H1 (cell line): ENCODE data around the gene PTGDS. TPM values are rescaled to one million over a fixed set of nuclear protein-coding genes. Genes with fewer than 3 reads are reported as not detected.

ENCODE experiments used
- CTCF ChIA-PET: fragments of 300-600 bp; sonication (Branson Sonifier 250); formaldehyde crosslinking; loops from one replicate; lab custom pipeline; 2021; ENCODE audit not compliant: partially characterized antibody; lab: Charles Lee
- POLR2A ChIA-PET: fragments of 300-600 bp; sonication (Branson Sonifier 250); formaldehyde crosslinking; loops from one replicate; lab custom pipeline; 2021; ENCODE audit warnings: inconsistent platforms; ENCODE audit not compliant: partially characterized antibody; lab: Charles Lee
- DNase-seq, 2 experiments: peaks; one replicate each; pipeline versions ENCODE4 v3.0.0 to v3.0.0-alpha.2; 2010 to 2022; ENCODE audit warnings: low spot score in 2 of 2, low read depth in 1 of 2, mixed read lengths in 1 of 2
- FAIRE-seq: peaks from 2 replicates; lab custom pipeline; 2011; peaks lifted over from hg19 to GRCh38; lab: Jason Lieb, UNC
- H2AFZ ChIP-seq: 2 replicates; pipeline ENCODE4 v1.8.1; 2012; ENCODE audit warnings: low read length, inconsistent platforms
- H2AK5ac ChIP-seq: 2 replicates; pipeline ENCODE4 v1.6.1; 2013; ENCODE audit warnings: low read depth, low read length
- H2BK120ac ChIP-seq: replicated peaks from 2 replicates; pipeline ENCODE3; 2013; ENCODE audit warnings: low read depth, low read length, inconsistent platforms
- H2BK12ac ChIP-seq: 2 replicates; pipeline ENCODE4 v1.6.1; 2013; ENCODE audit warnings: low read depth, low read length
- H2BK15ac ChIP-seq: 2 replicates; pipeline ENCODE4 v1.6.1; 2013; ENCODE audit warnings: low read length
- H2BK20ac ChIP-seq: 2 replicates; pipeline ENCODE4 v1.6.1; 2013; ENCODE audit warnings: low read length
- H2BK5ac ChIP-seq: 2 replicates; pipeline ENCODE4 v1.6.1; 2013; ENCODE audit warnings: low read depth, low read length
- H3K14ac ChIP-seq: 2 replicates; pipeline ENCODE4 v1.6.1; 2013; ENCODE audit warnings: inconsistent platforms; ENCODE audit not compliant: insufficient read length
- H3K18ac ChIP-seq: 2 replicates; pipeline ENCODE4 v1.6.1; 2013; ENCODE audit warnings: low read length; ENCODE audit errors: extremely low read depth
- H3K23ac ChIP-seq: 2 replicates; pipeline ENCODE4 v1.6.1; 2013; ENCODE audit warnings: inconsistent platforms; ENCODE audit not compliant: insufficient read length
- H3K23me2 ChIP-seq: 2 replicates; pipeline ENCODE4 v1.6.1; 2013; ENCODE audit warnings: low read depth, low read length
- H3K27ac ChIP-seq: 2 replicates; pipeline ENCODE4 v1.6.1; 2011; ENCODE audit warnings: low read depth, low read length, inconsistent platforms
- H3K27me3 ChIP-seq, 4 experiments: replicated peaks in 1 of 4; 1 replicate in 1 of 4; 2 replicates in 3 of 4; pipeline versions ENCODE4 v1.6.1 to v1.8.1; 2011 to 2013; ENCODE audit warnings: low read length in 3 of 4, mild to moderate bottlenecking in 3 of 4, inconsistent platforms in 2 of 4, mixed read lengths in 2 of 4, moderate library complexity in 1 of 4; ENCODE audit not compliant: control insufficient read depth in 3 of 4, insufficient read depth in 3 of 4; ENCODE audit errors: extremely low read depth in 1 of 4
- H3K36me3 ChIP-seq, 4 experiments: 2 replicates each; pipeline versions ENCODE4 v1.6.1 to v1.8.1; 2011 to 2013; ENCODE audit warnings: mild to moderate bottlenecking in 4 of 4, low read length in 3 of 4, moderate library complexity in 2 of 4, control low read depth in 1 of 4, inconsistent platforms in 1 of 4; ENCODE audit not compliant: insufficient read depth in 4 of 4, control insufficient read depth in 2 of 4
- H3K4ac ChIP-seq: replicated peaks from 2 replicates; pipeline ENCODE3; 2013; ENCODE audit warnings: low read length, low read depth, mixed read lengths, inconsistent platforms; ENCODE audit not compliant: insufficient read length
- H3K4me1 ChIP-seq, 4 experiments: replicated peaks in 1 of 4; 1 replicate in 1 of 4; 2 replicates in 3 of 4; pipeline versions ENCODE4 v1.6.1 to v1.8.1; 2011 to 2013; ENCODE audit warnings: low read length in 3 of 4, inconsistent platforms in 2 of 4, mixed read lengths in 1 of 4; ENCODE audit not compliant: insufficient read depth in 4 of 4, control insufficient read depth in 3 of 4
- H3K4me2 ChIP-seq, 2 experiments: 2 replicates each; pipeline versions ENCODE4 v1.6.1 to v1.8.1; 2011 to 2013; ENCODE audit warnings: low read depth in 2 of 2, low read length in 2 of 2, control low read depth in 1 of 2, inconsistent platforms in 1 of 2, mild to moderate bottlenecking in 1 of 2; ENCODE audit not compliant: insufficient read depth in 1 of 2
- H3K4me3 ChIP-seq, 4 experiments: fragments of 200-600, 300-600 bp in 1 of 4; sonication (generic), shearing (Covaris generic), sonication (Bioruptor Twin) in 1 of 4; 2 replicates each; pipeline versions ENCODE4 v1.5.1 to v1.8.1; 2011 to 2016; ENCODE audit warnings: low read length in 4 of 4, low read depth in 3 of 4, control low read depth in 2 of 4, inconsistent platforms in 2 of 4, mild to moderate bottlenecking in 2 of 4, mixed read lengths in 1 of 4, moderate library complexity in 1 of 4; ENCODE audit not compliant: insufficient read depth in 2 of 4; ENCODE audit errors: extremely low read depth in 1 of 4
- H3K56ac ChIP-seq: replicated peaks from 2 replicates; pipeline ENCODE3; 2013; ENCODE audit warnings: low read depth, mild to moderate bottlenecking, mixed read lengths, low read length, inconsistent platforms; ENCODE audit not compliant: insufficient read length
- H3K79me1 ChIP-seq: 2 replicates; pipeline ENCODE4 v1.6.1; 2013; ENCODE audit warnings: low read depth, low read length, control low read depth
- H3K79me2 ChIP-seq, 2 experiments: 2 replicates each; pipeline versions ENCODE4 v1.6.1 to v1.8.1; 2012 to 2013; ENCODE audit warnings: low read length in 2 of 2, mild to moderate bottlenecking in 2 of 2, inconsistent platforms in 1 of 2; ENCODE audit not compliant: insufficient read depth in 2 of 2, control insufficient read depth in 1 of 2
- H3K9ac ChIP-seq, 4 experiments: replicated peaks in 1 of 4; 1 replicate in 1 of 4; 2 replicates in 3 of 4; pipeline versions ENCODE4 v1.6.1 to v1.8.1; 2011 to 2013; ENCODE audit warnings: low read depth in 3 of 4, low read length in 3 of 4, control low read depth in 2 of 4, mild to moderate bottlenecking in 2 of 4, moderate library complexity in 2 of 4, inconsistent platforms in 1 of 4; ENCODE audit errors: extremely low read depth in 1 of 4
- H3K9me3 ChIP-seq, 2 experiments: 2 replicates each; pipeline versions ENCODE4 v1.6.1 to v1.8.1; 2012 to 2013; ENCODE audit warnings: mild to moderate bottlenecking in 2 of 2, moderate library complexity in 2 of 2, control low read depth in 1 of 2, inconsistent platforms in 1 of 2, low read depth in 1 of 2, low read length in 1 of 2, mixed read lengths in 1 of 2; ENCODE audit not compliant: insufficient read depth in 2 of 2
- H4K20me1 ChIP-seq, 2 experiments: replicated peaks in 1 of 2; 2 replicates each; pipeline versions ENCODE3 to v1.8.1; 2011 to 2013; ENCODE audit warnings: inconsistent platforms in 2 of 2, low read length in 2 of 2, mild to moderate bottlenecking in 1 of 2; ENCODE audit not compliant: insufficient read depth in 2 of 2, control insufficient read depth in 1 of 2
- H4K5ac ChIP-seq: 2 replicates; pipeline ENCODE4 v1.6.1; 2013; ENCODE audit warnings: low read length, low read depth, mixed read lengths, inconsistent platforms; ENCODE audit not compliant: insufficient read length
- H4K8ac ChIP-seq: 2 replicates; pipeline ENCODE4 v1.8.0; 2013; ENCODE audit warnings: mild to moderate bottlenecking, moderate library complexity, low read length, inconsistent platforms; ENCODE audit not compliant: insufficient read depth; ENCODE audit errors: extremely low read depth
- H4K91ac ChIP-seq: replicated peaks from 2 replicates; pipeline ENCODE3; 2013; ENCODE audit warnings: low read length, mixed read lengths, inconsistent platforms; ENCODE audit not compliant: insufficient read length
- SIX5 ChIP-seq: IDR thresholded peaks from 2 replicates; pipeline ENCODE4 v1.6.1; 2011; ENCODE audit warnings: mild to moderate bottlenecking, low read depth, low read length
- WGBS, 2 experiments: shearing (Covaris generic) in 1 of 2; methylation state at CpG; one replicate each; pipeline versions ENCODE4 v1.1.6 to v1.1.7; 2013 to 2015; ENCODE audit warnings: low lambda C conversion rate in 2 of 2, mixed read lengths in 2 of 2, inconsistent platforms in 1 of 2, low coverage in 1 of 2, missing lambda C conversion rate in 1 of 2; ENCODE audit not compliant: insufficient replicate concordance in 2 of 2, insufficient coverage in 1 of 2, insufficient read length in 1 of 2; ENCODE audit errors: extremely low coverage in 1 of 2, missing lambda C conversion rate in 1 of 2; 5-methylcytosine and 5-hydroxymethylcytosine counted together
- polyA plus RNA-seq, 7 experiments: library from polyadenylated mRNA; depleted of rRNA in 3 of 7; stranded (reverse) in 5 of 7; unstranded in 2 of 7; fragments of >200 nt in 5 of 7; fragments of 200-250 nt in 2 of 7; gene quantifications; 1 replicate in 5 of 7; 2 replicates in 1 of 7; 4 replicates in 1 of 7; pipeline versions ENCODE4 v1.2.1 to v1.2.3, GENCODE V29; 2011 to 2013; ENCODE audit warnings: missing spikeins in 2 of 7, mixed read lengths in 2 of 7
- total RNA-seq: library from RNA; stranded (reverse); fragmentation: NEBNext Ultra II Directional; extraction: Animal tissue kit (Norgen Biotek cat#: 25700); gene quantifications from 2 replicates; pipeline ENCODE4 v1.2.1, GENCODE V29; 2021

PTGDS gene
- total and polyA plus RNA-seq, 2 of the 8 experiments (the other 6 are each of a cell fraction or from before 2014, with no cell fraction given) = 1.7 to 2.3 TPM

DNA sequence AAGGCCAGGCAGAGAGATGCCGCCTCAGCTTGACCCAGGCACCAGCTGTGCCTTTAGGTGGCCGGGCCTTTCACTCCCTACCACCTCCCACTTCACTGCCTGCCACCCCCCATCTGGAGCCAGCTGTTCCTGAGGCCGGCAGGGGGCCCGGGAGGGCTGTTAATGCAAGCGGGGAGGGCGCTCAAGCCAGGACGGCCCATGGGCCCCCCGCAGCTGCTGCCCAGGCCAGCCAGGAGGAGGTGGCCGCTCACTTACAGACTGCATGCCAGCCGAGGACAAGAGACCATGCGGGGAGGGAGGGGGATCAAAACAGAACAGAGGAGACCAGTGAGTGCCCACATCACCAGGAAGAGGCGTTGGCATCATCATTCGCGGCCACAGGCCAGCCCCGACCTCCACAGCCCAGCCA, 46.3 kb downstream of the PTGDS start:
- Histone ChIP-seq H4K20me1 (peaks cover 0 to 8% of the 10 kb centered on the region in 2 experiments), H3K79me2 (no peaks in the 10 kb centered on the region), H2BK120ac (no peak overlapping the region), H2BK12ac (no peak overlapping the region), H3K4me2 (no peak overlapping the region), H3K23ac (no peak overlapping the region), H4K8ac (no peak overlapping the region), H3K9ac (no peak overlapping the region), H3K18ac (no peak overlapping the region), H3K4ac (no peak overlapping the region), H2AFZ (no peak overlapping the region), H3K56ac (no peak overlapping the region), H4K91ac (no peak overlapping the region), H3K9me3 (no peaks in the 10 kb centered on the region), H3K79me1 (no peaks in the 10 kb centered on the region), H3K36me3 (no peaks in the 10 kb centered on the region), H3K27ac (no peak overlapping the region), H2AK5ac (no peak overlapping the region), H2BK15ac (no peak overlapping the region), H3K4me1 (peaks cover 0 to 9% (median 6%) of the 10 kb centered on the region in 4 experiments; a peak in 5 of 7 replicates), H2BK20ac (no peak overlapping the region), H3K4me3 (no peak overlapping the region), H3K14ac (no peak overlapping the region), H2BK5ac (0 out of 2 replicates have a peak overlapping the region, but pooled peaks have one; percentile 5), H4K5ac (no peak overlapping the region), H3K27me3 (peaks cover 1 to 18% (median 12%) of the 10 kb centered on the region in 4 experiments; a peak in 6 of 7 replicates), H3K23me2 (peaks cover 3% of the 10 kb centered on the region; the same call in 1 of the 2 replicates)
- no peak for DNase-seq
- ChIA-PET POLR2A (interaction anchor here (0.5 kb wide), 1 partner anchor 58 kb away, joined by 3 read pairs; no protein-coding TSS in a partner anchor), CTCF (interaction anchor here (0.8 to 4.7 kb wide), 4 partner anchors 12 to 76 kb away, joined by 4 to 21 read pairs (median 6); partner anchors contain the start of gene PTGDS)
- FAIRE-seq = no peak
- TF ChIP-seq SIX5 = no peak
- 90% methylated on average over 15 of the region's 15 CpGs; no CpG with 5 or more reads in 1 of the 2 experiments for WGBS, 2 experiments
